GM21367 (cell line): ENCODE data around the gene RNASE13.

Experiments used
- ATAC-seq: cut with Tn5 transposase; IDR thresholded peaks from one replicate; pipeline ENCODE4 v1.9.1; 2021; ENCODE audit not compliant: unreplicated experiment

The RNASE13 gene

GRCh38 chr14:21066882-21067502, 32.4 kb upstream of the RNASE13 start:
- ATAC-seq: no peak

DNA sequence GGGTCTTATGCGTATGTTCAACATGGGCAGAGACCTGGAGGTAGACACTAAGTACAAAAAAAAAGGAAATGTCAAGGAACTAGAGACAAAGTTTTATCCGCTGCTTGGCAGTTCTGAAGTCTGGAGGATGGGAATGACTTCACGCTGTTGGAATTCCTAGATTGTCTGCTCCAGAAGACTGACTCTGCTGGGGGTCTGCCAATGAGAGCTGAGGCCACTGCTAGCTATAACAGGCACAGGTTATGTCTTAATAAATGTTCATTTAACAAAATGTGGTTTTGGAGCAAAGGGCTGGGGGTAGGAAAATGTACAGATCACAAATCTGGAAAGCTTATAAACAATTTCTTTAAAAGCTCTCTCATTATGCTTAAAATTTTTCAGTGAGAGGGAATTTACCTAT, 28.9 kb upstream of the RNASE13 start:
- ATAC-seq: no peak

- ATAC-seq: no peak
These were observed 26.7 kb upstream of the RNASE13 start for GRCh38 chr14:21061347-21061668.

DNA sequence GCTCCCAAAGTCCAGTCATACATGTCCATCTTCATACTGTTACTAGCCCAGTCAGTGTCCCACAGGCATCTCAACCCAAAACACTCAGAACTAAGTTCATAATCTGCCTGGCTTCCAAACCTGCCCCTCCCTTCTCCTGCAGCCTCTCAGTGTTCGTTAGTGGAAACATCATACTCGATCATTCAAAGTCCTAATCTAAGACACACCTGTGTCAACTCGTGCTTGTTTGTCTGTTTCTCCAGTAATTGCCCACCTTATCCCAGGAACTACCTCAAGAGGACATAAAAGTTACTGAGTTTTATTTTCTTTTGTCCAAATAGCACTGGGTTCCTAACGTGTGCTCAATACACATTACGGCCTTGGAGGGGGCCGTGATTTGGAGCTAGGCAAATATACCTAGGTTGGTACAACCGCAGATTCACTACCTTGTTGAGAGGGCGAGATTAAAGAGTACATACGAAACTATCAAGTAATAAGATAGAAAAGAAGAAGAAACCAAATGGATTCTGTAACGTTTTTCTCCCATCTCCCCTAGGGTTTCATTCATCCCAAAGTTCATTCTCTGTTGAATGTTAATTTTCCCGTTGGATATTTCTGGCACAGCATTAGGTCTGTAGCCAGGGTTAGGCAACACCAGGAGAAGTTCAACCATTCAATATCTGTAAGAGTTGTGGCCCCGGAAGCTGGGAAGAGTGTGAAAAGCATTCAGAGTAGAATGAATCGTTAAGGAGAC, 26.2 kb upstream of the RNASE13 start:
- no peak for ATAC-seq

DNA sequence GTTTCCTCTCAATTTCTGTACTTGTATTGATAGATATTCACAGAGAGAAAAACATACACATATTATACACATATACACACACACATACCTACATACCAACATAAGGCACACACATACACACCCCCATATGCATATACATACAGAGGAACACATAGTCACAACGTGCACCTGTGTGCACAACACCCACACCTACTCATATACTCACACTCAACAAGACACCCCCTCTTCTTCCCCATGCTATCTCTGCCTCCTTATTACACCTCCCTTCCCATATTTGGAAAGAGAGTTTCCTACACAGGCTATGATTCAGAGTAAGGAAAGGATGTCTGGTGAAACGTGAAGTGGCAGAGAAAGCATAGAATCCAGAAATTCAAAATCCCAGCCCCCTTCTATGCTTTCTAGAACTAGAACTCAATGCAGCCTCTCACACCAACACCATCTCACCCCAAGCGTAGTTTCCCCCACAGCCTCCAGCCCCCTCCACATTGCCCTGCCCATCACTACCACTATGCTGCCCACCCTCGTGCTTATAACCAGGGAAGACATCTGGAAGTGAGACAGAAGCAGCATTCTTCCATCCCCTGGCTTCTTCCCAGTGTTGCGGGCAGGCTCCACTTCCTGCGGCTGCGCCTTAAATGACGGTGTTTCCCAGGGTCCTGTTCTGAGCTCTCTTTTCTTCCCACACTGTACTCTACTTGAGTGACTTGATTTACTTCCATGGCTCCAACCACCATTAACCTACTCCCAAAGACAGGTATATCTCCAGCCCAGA, 25.4 kb upstream of the RNASE13 start:
- ATAC-seq: no peak

DNA sequence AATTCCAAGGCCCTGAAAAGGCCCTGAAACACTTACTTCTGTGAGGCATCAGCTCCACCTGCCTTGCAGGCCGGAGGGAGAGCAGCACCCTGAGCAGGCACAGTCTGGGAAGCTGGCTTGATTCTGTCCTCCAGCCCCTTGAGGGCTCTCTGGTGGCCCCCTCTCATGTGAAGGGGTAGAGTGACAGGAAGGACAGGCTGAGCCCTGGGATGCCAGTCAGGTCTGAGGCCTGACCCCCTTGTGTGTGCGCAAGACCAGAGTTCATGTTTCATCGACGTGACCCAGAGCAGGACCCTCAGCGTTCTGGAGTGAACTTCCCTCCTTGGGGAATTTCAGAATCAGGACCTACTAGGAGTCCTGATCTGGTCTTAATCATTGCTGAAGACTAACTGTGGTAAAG, 24.3 kb upstream of the RNASE13 start:
- no peak for ATAC-seq

- no peak for ATAC-seq
These were observed 23.4 kb upstream of the RNASE13 start, which contains the start of gene RNASE8 for GRCh38 chr14:21057803-21058675. Gene RNASE8 (plus strand): TSS chr14:21057822. CDS start chr14:21057893, 71 bp downstream.

GRCh38 chr14:21056520-21057163, 22.0 kb upstream of the RNASE13 start:
- no peak for ATAC-seq

- ATAC-seq: no peak
These were observed 21.0 kb upstream of the RNASE13 start for GRCh38 chr14:21055432-21056117.

- no peak for ATAC-seq
These were observed 20.1 kb upstream of the RNASE13 start for GRCh38 chr14:21054768-21055145.

DNA sequence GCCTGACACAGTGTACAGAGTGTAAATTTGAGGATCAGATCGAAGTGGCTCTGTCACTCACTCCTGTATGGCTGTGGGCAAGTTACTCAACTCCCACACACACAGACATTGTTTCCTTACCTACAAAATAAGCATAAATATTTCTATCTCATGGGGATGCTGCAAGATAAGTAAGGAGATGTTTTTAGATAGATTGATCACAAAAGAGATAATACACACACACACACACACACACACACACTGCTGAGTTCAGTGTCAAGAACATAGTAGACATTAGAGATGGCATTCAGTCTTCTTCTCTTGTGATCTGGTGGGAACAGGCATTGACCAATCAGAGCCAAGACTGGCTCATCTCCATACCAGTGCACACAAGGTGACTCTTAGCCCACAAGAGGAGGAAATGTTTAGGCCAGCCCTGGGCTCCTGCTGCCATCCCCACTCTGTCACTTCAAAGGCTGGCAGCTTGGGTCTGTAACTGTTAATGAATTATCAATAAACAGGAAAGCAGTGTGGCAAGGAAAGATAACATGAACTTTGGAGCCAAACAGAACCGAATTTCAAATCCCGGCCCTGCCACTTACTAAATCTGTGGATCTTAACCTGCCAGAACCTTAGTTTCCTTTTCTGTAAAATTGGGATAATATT, 19.6 kb upstream of the RNASE13 start:
- ATAC-seq: no peak

DNA sequence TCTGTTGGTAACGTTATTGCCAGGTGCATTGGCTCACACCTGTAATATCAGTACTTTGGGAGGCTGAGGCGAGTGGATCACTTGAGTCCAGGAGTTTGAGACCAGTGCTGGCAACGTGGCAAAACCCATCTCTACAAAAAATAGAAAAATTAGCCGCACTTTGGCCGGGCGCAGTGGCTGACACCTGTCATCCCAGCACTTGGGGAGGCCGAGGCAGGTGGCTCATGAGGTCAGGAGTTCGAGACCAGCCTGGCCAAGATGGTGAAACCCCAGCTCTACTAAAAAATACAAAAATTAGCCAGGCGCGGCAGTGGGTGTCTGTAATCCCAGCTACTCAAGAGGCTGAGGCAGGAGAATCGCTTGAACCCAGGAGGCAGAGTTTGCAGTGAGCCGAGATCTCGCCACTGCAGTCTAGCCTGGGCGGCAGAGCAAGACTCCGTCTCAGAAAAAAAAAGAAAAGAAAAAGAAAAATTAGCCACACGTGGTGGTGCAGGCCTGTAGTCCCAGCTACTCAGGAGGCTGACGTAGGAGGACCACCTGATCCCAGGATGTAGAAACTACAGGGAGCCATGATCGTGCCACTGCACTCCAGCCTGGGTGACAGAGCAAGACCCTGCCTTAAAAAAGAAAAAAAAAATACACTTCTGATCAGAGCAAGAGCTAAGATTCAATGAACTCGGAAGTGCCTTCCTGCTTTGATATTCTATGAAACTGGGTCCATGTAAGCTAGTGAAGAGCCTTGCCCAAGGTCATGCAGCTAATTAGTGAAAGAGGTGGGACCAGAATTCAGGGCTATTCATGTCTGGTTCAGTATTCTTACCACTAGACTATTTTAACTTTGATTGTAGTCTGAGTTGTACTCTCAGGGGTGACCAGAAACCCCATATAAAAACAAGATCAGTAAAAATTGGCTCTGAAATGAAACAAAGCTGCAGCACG, 18.8 kb upstream of the RNASE13 start:
- no peak for ATAC-seq

GRCh38 chr14:21050597-21050996, 16.0 kb upstream of the RNASE13 start:
- ATAC-seq: no peak

- ATAC-seq: no peak
These were observed 14.7 kb upstream of the RNASE13 start for GRCh38 chr14:21049271-21049673.

GRCh38 chr14:21048638-21049037, 14.0 kb upstream of the RNASE13 start:
- ATAC-seq: no peak

DNA sequence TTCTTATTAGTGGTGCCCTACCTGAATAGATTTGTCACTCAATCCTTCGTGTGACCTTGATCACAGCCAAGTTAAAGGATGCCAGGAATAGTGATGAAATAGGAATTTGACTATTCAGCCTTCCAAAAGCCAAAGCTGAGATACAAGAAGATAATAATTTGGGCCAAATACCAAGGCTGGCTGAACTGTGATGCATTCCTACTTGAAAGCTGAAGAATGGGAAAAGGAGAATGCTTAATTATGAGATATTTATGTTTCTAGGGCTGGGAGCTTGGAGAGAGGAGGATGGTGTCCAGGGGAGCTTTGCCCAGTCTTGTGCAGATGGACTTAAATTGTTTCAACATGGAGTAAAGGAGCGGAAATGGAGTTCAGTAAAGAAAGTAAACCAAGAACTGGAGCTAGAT, 12.8 kb upstream of the RNASE13 start:
- no peak for ATAC-seq

- ATAC-seq: no peak
These were observed 9.5 kb upstream of the RNASE13 start for GRCh38 chr14:21043974-21044618.

DNA sequence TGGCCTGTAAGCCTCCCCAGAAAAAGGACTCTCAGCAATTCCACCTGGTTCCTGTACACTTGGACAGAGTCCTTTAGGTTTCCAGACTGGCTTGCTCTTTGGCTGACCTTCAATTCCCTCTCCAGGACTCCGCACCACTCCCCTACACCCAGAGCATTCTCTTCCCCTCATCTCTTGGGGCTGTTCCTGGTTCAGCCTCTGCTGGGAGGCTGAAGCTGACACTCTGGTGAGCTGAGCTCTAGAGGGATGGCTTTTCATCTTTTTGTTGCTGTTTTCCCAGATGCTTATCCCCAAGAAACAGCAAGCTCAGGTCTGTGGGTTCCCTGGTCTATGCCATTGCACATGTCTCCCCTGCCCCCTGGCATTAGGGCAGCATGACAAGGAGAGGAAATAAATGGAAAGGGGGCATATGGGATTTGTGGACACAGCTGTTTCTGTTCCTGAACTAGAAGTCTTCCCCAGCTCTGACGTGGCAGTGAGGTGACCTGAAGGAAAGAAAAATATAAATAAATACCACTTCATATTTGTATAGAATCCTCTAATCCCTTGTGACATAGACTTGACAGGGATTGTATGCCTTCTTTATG, 8.9 kb upstream of the RNASE13 start:
- no peak for ATAC-seq
